ENCODE results near the gene FAM83E. TPM values are rescaled to one million over a fixed set of nuclear protein-coding genes. Genes with fewer than 3 reads are reported as not detected.

Gene FAM83E
- total and polyA plus RNA-seq, 10 of the 15 experiments (the other 5 are each of a cell fraction or from before 2014, with no cell fraction given), result 0.14 to 2.5 (median 0.33) TPM; not detected in 4

- H3K4me1 ChIP-seq (ENCODE audit: control insufficient read depth, insufficient read depth, low read length), result peaks cover 8% of the 10 kb centered on the region; the same call in 1 of the 2 replicates
- H3K4me3 ChIP-seq, result no peak overlapping the region
- in situ Hi-C loops (cut with MboI) (no loop called here), intact Hi-C loops (cut with micrococcal nuclease; ENCODE audit: unreplicated experiment) (no loop called here)
- ChIA-PET CTCF (no interaction called here), RAD21 (ENCODE audit: unreplicated experiment) (no interaction called here), SMC1A (ENCODE audit: uncharacterized antibody, unreplicated experiment) (no interaction called here), POLR2A (no interaction called here)
- no peak for TF ChIP-seq POU2F2 (IDR thresholded peaks at IDR 0.05; ENCODE audit: borderline replicate concordance, low read depth, low read length)
- no peak for TF ChIP-seq GABPA (IDR thresholded peaks at IDR 0.05; ENCODE audit: low read depth)
- no peak for TF ChIP-seq NFXL1 (IDR thresholded peaks at IDR 0.05; ENCODE audit: borderline replicate concordance)
- no peak for TF ChIP-seq NRF1 (conservative IDR thresholded peaks at IDR 0.05; ENCODE audit: low read depth, low read length)
- TF ChIP-seq IKZF1 (conservative IDR thresholded peaks at IDR 0.05), result no peak
- no peak for TF ChIP-seq HDAC6 (IDR thresholded peaks at IDR 0.05; ENCODE audit: unreplicated experiment)
- TF ChIP-seq RUNX3 (IDR thresholded peaks at IDR 0.05; ENCODE audit: low read length), result no peak
- no peak for TF ChIP-seq PML (IDR thresholded peaks at IDR 0.05; ENCODE audit: low read length)
- TF ChIP-seq FOXK2 (IDR thresholded peaks at IDR 0.05), result no peak
- TF ChIP-seq POLR2AphosphoS5 (IDR thresholded peaks at IDR 0.05; ENCODE audit: low read length), result no peak
- TF ChIP-seq KDM1A (IDR thresholded peaks at IDR 0.05; ENCODE audit: borderline replicate concordance), result no peak
- TF ChIP-seq GATAD2B (conservative IDR thresholded peaks at IDR 0.05; ENCODE audit: low read depth), result no peak
- TF ChIP-seq IKZF2 (IDR thresholded peaks at IDR 0.05), result no peak
- TF ChIP-seq, protein P1, sequence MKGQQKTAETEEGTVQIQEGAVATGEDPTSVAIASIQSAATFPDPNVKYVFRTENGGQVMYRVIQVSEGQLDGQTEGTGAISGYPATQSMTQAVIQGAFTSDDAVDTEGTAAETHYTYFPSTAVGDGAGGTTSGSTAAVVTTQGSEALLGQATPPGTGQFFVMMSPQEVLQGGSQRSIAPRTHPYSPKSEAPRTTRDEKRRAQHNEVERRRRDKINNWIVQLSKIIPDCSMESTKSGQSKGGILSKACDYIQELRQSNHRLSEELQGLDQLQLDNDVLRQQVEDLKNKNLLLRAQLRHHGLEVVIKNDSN (IDR thresholded peaks at IDR 0.05; ENCODE audit: borderline replicate concordance, extremely low read length, insufficient read depth, low read depth, low read length), result no peak
- no peak for TF ChIP-seq RELA (IDR thresholded peaks at IDR 0.05; ENCODE audit: borderline replicate concordance, partially characterized antibody)
- no peak overlapping the region for H3K27ac ChIP-seq (ENCODE audit: control insufficient read depth, insufficient read depth)
- WGBS (ENCODE audit: insufficient coverage, insufficient replicate concordance, low lambda C conversion rate, missing lambda C conversion rate), result 80% methylated on average over 39 of the region's 39 CpGs
- DNase-seq (ENCODE audit: low read depth, low spot score) (no peak), FAIRE-seq (no peak), ATAC-seq (peak; percentile 1; the same call in 1 of the 3 replicates)
- H3K4me2 ChIP-seq (ENCODE audit: control insufficient read depth, insufficient read depth), result no peak overlapping the region
- no peaks in the 10 kb centered on the region for H3K27me3 ChIP-seq (replicated peaks in 1 of 2; ENCODE audit: control insufficient read depth in 2 of 2, insufficient read depth in 2 of 2, low read length in 1 of 2)
- no peak overlapping the region for H3K9ac ChIP-seq (ENCODE audit: control insufficient read depth, insufficient read depth, low read length)
- H4K20me1 ChIP-seq (ENCODE audit: control insufficient read depth, insufficient read depth), result peaks cover 15% of the 10 kb centered on the region
- H3K9me3 ChIP-seq (replicated peaks; ENCODE audit: control insufficient read depth, insufficient read depth, low read length), result no peaks in the 10 kb centered on the region
- H3K79me2 ChIP-seq (ENCODE audit: control insufficient read depth, insufficient read depth, low read length), result peaks cover 26% of the 10 kb centered on the region
- BruUV-seq (replicated peaks), result no TSS peak
- H3K36me3 ChIP-seq (ENCODE audit: control insufficient read depth in 2 of 2, insufficient read depth in 2 of 2, low read length in 1 of 2), result peaks cover 25 to 32% of the 10 kb centered on the region in 2 experiments
- no peak overlapping the region for H2AFZ ChIP-seq (ENCODE audit: control insufficient read depth, low read depth, low read length)
These were observed 1.6 kb downstream of the FAM83E start for GRCh38 chr19:48613024-48613851.

Measured in GM12878 (cell line).